GF-D8 (cell line): ENCODE measurements around the gene OR2A7.
"Not testable (repeated sequence)": the region's sequence is repeated elsewhere in the genome, so short reads cannot be mapped to it uniquely, and the experiment has no call there.

Experiments
- DNase-seq: peaks from one replicate; lab custom pipeline; 2025; lab: John Stamatoyannopoulos, UW

OR2A7 gene, protein sequence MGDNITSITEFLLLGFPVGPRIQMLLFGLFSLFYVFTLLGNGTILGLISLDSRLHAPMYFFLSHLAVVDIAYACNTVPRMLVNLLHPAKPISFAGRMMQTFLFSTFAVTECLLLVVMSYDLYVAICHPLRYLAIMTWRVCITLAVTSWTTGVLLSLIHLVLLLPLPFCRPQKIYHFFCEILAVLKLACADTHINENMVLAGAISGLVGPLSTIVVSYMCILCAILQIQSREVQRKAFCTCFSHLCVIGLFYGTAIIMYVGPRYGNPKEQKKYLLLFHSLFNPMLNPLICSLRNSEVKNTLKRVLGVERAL

DNA sequence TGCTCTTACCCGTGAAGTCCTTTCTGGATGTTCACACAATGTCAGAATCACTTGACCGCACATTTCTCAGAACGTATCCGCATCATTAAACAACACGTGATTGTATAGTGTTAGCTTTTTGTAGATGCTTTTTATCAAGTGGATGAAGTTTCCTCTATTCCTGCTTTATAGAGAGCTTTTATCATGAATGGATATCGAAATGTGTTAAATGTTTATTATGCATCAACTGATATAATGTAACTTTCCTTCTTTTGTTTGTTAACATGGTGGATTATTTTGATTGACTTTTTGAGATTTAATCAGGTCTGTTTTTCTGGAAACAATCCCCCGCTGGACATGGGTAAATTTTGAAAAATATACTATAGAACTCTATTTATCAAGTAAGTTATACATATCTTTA, at the start of gene OR2A7:
TSS of gene OR2A7 (minus strand) at position 101 of the 400 bp plus-strand sequence. CDS start 5,164 bp downstream, outside the sequence.
- DNase-seq: not testable (repeated sequence)

- not testable (repeated sequence) for DNase-seq
Observed at GRCh38 chr7:144311872-144312469, 47.4 kb upstream of the OR2A7 start, which contains the start of gene OR2A1. Gene OR2A1, plus strand, starts transcription at chr7:144312419. Its CDS starts 5,706 bp downstream, at chr7:144318125.

GRCh38 chr7:144311218-144311617, 46.6 kb upstream of the OR2A7 start:
- not testable (repeated sequence) for DNase-seq

DNA sequence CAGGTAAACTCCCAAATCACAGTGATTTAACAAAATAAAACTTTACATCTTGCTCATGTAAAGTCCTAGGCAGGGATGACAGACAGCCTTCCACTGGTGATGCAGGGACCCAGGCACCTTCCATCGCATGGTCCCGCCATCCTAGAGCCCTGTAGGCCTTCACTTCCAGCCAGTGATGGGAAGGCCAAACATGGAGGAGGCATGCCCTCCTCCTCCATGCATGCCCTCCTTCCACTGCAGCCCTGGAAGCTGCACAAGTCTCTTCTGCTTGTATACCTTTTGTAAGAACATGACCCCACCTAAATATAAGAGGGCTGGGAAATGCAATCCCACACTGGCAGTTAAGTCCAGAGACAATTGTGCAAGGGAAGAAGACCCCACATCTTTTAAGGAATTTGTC, 45.1 kb upstream of the OR2A7 start:
- DNase-seq: not testable (repeated sequence)

- DNase-seq: not testable (repeated sequence)
Observed at GRCh38 chr7:144305156-144305555, 40.6 kb upstream of the OR2A7 start.

DNA sequence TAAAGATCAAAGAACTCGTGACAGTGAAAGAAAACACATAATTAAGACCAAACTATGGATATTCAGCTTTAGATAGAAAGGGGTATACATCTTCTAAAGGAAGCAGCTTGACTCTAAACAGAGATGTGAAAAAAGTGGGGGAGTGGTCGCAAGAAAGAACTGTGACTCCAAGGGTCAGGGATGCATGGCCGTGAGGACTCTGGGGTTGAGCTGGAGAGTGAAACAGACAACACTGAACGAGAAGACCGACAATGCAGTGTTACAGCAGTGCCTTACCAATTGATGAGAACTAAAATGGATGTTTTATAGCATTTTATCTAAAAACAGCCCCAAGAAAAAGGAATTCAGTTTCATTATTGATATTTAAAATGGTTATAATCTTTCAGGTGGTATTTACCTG, 39.0 kb upstream of the OR2A7 start:
- not testable (repeated sequence) for DNase-seq

- not testable (repeated sequence) for DNase-seq
Observed at GRCh38 chr7:144302578-144303303, 38.1 kb upstream of the OR2A7 start.

DNA sequence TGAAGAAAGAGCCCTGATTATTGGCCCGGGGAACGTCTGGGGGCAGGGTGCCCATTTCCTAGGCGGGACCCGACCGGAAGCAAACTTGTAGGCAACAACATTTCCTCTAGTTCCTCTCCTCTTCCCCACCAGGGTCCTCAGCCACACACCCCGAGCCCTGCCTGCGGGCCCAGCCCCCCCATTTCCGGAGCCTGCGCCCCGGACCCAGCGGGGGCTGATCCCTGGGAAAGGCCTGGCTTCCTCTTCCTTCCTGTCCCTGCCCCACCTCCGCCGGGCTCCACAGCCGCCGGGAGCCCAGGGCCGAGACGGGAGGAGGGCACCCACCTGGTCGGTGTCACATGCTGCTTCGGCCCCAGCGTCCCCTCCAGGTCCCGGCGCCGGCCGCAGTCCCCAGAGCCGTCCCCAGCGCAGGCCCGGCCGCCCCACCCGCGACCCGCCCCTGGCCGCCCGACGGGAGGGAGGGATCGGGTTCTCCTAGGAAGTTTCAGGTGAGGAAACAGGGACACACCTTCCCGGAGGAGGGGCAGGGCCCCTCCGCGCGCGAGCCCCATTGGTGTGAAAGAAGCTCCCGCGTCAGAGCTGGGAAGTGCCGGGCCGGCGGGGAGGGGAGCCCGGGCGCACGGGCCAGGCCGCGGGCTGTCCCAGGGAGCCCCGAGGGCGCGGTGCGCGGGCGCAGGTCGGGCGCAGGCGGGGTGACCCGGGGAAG, 29.4 kb upstream of the OR2A7 start:
- not testable (repeated sequence) for DNase-seq

- not testable (repeated sequence) for DNase-seq
Observed at GRCh38 chr7:144292384-144293161, 28.0 kb upstream of the OR2A7 start.

DNA sequence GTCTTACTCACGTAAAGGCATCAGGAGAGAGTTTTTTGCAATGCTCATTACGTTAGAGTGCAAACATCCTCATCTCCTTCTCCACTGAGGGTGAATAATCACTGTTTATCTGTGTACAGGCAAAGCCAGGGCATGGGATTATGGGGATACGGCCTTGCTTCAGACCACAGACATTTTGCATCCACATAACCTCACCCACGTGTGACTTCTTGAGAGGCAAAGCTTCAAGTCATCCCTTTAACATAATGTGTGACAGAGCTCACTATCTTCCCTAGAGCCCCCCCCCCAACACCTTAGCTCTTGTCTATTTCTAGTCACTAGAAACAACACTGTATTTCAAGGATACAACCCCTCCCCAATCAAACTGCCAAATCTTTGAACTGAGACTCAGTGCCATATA, 27.0 kb upstream of the OR2A7 start:
- not testable (repeated sequence) for DNase-seq

DNA sequence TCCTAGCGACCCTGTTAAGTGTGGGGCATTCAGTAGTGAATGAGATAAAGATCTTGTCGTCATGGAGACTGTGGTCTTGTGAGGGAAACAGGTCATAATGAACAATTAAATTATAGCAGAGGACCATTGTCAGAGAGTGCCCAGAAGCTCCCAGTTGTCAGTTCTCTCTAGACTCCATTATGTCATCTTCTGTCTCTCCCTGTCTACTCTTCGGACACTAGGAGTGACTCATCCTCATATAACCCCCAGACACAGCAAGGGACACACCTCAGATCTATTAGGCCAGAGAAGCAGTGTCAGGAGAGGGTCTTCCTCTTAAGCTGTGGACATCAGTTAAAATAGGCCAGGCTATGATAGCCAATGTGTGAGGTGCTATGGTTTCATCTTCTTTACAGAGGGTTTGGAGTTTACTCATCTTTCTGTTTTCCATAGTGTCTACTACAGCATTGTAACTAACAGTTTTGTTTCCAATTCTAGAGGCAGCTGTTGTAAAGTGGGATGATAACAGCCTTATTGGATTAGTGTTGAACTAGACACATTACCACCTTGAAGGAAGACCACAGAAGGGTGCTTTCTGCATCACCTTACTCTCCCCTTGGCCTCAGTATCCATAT, 22.7 kb upstream of the OR2A7 start:
- DNase-seq: not testable (repeated sequence)

DNA sequence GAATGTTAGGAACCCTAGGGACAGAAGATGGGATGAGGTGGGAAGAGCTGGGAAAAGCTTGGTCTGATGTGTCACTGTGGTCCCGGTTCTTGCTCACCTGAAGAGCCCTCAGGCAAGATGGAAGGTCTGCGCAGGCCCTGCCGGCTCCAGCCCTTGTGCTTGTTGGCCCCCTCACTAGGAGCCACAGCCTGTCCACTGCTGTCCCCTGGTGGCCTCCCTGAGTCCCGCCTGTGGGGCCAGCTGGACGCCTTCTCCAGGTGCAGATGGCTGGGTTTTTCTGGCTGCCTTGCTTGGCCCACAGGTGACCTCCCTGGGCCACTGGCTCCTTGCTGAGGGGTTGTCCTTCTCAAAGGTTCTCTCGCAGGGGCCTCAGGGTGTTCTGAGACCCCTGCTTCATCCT, 19.1 kb upstream of the OR2A7 start:
- not testable (repeated sequence) for DNase-seq

DNA sequence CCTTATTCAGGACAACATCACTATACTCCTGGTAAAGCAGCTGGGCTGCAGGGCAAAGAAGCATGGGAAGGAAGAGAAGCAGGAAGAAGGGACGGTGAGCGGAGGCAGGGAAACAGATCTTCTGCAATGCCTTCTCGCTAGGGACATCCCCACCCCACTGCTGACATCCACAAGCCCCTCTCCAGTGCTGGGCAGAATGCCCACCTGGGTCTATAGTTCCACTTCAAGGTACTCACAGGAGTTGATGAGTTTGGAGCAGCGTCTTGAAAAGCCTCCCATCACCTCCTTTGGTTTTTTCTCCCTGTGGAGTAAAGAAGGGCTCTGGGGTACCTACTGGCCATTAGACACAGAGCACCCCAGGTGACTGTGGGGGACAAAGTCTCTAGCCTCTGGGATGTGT, 17.9 kb upstream of the OR2A7 start:
- DNase-seq: not testable (repeated sequence)

- not testable (repeated sequence) for DNase-seq
Observed at GRCh38 chr7:144281981-144282380, 17.4 kb upstream of the OR2A7 start.

GRCh38 chr7:144280010-144280409, 15.4 kb upstream of the OR2A7 start:
- not testable (repeated sequence) for DNase-seq

GRCh38 chr7:144275281-144275680, 10.7 kb upstream of the OR2A7 start:
- not testable (repeated sequence) for DNase-seq

DNA sequence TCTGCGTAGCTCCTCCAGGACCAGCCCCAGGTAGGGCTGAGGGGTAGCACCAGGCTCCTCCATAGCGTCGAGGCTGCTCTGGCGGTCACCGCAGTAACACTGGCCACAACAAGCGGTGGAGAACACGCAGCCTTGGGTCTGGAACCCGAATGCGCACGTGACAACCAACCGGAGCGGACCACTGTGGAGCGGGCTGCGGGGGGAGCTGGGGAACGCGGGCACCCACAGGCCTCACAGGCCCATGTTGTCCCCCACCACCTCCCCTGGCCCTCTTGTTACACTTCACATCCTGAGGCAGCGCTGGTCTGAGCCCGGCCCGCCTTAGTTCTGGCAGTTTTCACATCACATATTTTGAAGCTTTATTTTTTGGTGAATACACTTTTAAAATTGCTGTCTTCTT, 4.6 kb upstream of the OR2A7 start, which contains the start of gene CTAGE8:
TSS of gene CTAGE8 (minus strand) at position 101 of the 400 bp plus-strand sequence. CDS start at position 63, 38 bp downstream.
- DNase-seq: not testable (repeated sequence)

- DNase-seq: not testable (repeated sequence)
Observed at GRCh38 chr7:144262128-144262527, 2.5 kb downstream of the OR2A7 start.

- DNase-seq: not testable (repeated sequence)
Observed at GRCh38 chr7:144259067-144259466, 5.5 kb downstream of the OR2A7 start.

DNA sequence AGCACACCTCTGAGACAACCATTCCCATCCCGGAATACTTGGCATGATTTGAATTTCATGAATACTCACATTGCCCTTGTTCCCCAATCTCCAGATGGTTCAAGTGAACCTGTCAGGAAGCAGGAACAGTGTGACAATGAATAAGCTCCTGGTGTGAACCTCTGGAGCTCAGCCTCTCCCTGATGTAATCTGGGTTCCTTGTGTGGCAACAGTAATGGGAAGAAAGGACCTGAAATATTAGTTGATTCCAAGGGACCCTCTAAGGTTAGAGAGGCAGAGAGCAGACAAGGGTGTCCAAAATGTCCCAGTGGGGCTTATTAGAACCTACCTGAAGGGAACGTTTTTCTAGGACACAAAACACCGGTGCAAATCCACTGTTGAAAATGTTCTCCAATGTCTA, 8.5 kb downstream of the OR2A7 start:
- no peak for DNase-seq
